Adrenal gland (tissue), 5 donors: ENCODE results near the gene ARHGEF16.

Experiments
- CTCF ChIP-seq, 6 experiments: fragments of 450-650 bp in 4 of 6; fragments of 200-600 bp in 2 of 6; sonication (generic) in 1 of 6; IDR thresholded peaks; 1 replicate in 5 of 6; 2 replicates in 1 of 6; pipeline versions ENCODE4 v1.5.1 to v1.8.0; 2016 to 2021; ENCODE audit warnings: antibody characterized with exemption in 6 of 6, mild to moderate bottlenecking in 2 of 6, moderate library complexity in 1 of 6
- POLR2A ChIP-seq, 2 donors: fragments of 450-650 bp; IDR thresholded peaks; one replicate each; pipeline ENCODE4 v1.6.1; 2017; ENCODE audit warnings: antibody characterized with exemption in 2 of 2, mild to moderate bottlenecking in 2 of 2, moderate library complexity in 1 of 2
- donor health status: DM: no; HTN: no; CAD: no.

DNA sequence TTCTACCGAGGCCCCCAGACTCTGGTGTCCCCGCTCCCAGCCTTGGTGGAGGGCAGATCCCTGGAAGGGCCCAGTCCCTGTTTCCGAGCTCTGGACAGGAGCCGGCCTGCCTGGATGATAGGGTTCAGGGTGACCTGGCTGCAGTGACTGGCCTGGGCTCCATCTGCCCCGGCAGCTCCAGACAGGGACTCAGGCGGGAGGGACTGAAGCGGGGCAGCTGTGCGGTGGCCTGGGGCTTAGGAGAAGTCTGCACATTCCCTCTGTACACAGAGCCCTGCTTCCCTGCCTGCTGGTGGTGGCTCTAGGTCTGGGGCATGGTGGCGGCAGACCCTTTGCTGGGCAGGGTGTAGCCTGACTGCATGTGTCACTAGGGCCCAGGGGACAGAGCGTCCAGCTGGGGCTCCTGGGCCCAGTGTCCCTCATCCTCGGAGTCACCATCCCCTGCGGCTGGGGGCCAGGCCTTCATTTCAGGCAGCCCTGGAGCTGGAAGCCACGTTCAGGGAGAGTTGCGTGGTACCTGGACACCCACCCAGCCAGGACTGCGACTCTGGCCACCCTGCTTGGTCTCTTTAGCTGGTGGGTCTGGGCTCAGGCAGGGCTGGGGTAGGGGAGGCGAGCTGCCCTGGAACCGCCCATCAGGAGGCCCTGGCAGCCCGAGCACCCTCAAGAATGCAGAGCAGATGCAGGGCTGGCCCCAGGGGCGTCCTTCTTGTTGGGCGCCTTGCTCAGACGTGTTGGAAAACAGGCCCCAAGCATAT, 9.6 kb downstream of the ARHGEF16 start:
- TF ChIP-seq CTCF (IDR thresholded peaks at IDR 0.05) (no peak), POLR2A (IDR thresholded peaks at IDR 0.05) (no peak)
